ENCODE data around the gene LRRC15.

DNA sequence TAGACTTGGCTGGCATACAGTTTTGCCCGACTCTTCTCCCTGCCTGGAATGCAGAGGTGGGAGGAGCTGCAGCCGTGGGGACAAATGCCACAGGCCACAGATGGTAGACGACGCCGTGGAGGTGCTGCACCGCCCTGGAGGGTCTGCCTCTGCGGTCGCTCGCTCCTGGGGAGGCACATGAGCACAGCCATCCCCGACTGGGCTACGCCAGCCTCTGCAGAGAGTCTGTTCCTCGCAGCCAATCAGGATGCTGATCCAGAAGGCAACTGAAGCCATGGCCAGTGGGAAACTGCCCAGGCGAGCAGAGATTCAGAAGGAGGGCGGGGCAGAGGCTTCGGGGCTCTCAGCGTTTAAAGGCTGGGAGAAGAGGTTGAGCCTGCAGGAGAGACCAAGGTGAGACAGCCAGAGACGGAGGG is 11.9 kb upstream of the LRRC15 start:
- TF ChIP-seq CTCF (IDR thresholded peaks at IDR 0.05), result no peak
- no peak for TF ChIP-seq POLR2AphosphoS5 (IDR thresholded peaks at IDR 0.05)
- TF ChIP-seq EP300 (IDR thresholded peaks at IDR 0.05; ENCODE audit: low read depth), result no peak
- no peak for TF ChIP-seq POLR2A (IDR thresholded peaks at IDR 0.05)

All from transverse colon (tissue), 4 donors.